Measurements from ENCODE around the gene HEATR5A.
"Not testable (repeated sequence)": the region's sequence is repeated elsewhere in the genome, so short reads cannot be mapped to it uniquely, and the experiment has no call there.

The HEATR5A gene

DNA sequence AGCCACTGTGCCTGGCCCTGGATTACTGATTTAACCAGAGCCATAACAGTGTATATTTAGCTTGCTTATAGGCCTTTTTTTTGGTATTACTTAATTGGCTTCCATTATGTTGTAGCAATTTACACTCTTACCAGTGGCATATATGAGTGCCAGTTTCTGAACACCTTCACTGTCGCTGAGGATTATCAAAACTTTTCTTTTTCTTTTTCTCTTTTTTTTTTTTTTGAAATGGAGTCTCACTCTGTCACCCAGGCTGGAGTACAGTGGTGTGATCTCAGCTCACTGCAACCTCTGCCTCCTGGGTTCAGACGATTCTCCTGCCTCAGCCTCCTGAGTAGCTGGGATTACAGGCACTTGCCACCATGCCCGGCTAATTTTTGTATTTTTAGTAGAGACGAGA is 164.4 kb downstream of the HEATR5A start:
- not testable (repeated sequence) for DNase-seq

DNA sequence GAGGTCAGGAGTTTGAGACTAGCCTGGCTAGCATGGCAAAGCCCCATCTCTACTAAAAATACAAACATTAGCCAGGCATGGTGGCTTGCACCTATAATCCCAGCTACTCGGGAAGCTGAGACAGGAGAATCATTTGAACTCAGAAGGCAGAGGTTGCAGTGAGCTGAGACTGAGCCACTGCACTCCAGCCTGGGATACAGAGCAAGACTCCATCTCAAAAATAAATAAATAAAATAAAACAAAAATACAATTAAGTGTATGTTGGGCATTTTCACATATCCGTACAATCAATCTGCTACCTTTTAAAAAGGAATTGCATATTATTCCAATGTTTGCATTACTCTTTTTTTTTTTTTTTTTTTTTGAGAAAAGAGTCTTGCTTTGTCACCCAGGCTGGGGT is 165.1 kb downstream of the HEATR5A start:
- no peak for DNase-seq

DNA sequence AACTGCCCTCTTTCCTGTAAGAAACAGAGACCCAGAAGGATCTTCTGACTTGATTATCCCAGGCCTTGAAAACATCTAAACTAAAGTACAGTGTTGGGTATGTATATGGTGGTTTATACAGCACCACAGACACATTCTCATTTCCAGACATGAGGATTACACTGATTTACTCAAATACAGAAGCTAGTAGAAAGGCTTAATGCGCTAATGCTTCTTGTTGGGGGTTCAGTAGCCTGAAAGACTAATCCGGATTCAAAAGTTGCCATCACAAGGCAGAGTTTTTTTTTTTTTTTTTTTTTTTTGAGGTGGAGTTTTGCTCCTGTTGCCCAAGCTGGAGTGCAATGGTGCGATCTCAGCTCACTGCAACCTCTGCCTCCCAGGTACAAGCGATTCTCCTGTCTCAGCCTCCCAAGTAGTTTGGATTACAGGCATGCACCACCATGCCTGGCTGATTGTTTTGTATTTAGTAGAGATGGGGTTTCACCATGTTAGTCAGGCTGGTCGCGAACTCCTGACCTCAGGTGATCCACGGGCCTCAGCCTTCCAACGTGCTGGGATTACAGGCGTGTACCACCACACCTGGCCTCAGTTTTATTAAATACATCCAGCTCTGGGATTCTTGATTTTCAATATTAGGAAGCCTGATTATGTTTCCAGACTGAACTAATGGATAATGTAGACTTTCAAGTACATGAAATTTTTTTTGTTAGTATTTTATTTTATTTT is 166.4 kb downstream of the HEATR5A start:
- no peak for DNase-seq

DNA sequence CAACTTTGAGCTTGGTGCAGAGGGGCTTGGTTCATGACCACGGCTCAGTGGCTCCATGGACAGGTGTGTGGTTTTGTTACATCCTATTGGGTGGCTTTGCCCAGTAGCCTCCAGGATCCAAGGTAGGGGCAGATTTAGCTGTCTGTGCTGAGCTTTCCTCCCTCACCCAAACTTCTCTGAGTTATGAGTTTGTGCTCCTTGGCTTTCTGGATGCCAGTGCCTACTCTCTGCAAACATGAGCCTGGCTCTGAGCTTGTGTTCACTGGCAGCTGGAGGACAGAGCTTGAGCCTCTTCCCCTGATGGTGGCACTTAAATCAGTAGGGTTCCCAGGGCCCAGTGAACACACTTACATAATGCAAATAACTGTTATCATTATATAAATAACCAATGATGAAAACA is 167.5 kb downstream of the HEATR5A start:
- no peak for DNase-seq

DNA sequence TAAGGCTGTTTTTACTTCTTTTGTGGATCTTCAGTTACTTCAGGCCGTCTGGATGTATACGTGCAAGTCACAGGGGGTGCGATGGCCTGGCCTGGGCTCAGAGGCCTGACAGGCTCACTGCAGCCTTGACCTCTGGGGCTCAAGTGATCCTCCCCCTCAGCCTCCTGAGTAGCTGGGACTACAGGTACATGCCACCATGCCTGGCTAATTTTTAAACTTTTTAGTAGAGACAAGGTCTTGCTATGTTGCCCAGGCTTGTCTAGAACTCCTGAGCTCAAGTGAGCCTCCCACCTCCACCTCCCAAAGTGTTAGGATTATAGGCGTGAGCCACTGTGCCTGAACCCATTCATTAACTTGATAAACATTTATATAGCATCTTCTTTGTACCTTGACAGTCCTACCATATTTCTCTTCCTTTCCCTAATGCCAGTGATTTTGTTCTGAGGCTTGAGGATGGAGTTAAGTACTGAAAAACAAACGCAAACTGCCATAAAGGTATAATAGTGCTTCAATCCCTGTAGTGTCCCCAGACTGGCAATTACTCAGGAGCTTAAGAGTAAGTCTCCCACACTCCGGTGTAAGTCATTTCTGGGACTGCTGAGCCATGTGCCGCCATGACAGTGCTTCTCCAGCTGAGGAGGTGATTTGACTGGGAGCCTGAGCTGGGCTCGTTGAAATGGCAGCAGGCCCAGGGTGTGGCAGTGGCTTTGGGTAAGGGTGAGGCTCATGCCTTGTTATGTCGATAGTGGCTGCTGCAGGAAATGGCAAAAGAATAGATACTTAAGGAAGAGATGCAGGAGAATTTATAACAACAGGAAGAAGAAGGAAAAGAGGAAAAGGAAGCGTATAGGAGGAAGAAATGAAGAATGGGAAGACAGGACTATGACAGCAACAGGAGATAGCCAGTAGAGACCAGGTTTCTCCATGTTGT is 169.1 kb downstream of the HEATR5A start:
- DNase-seq, result no peak

DNA sequence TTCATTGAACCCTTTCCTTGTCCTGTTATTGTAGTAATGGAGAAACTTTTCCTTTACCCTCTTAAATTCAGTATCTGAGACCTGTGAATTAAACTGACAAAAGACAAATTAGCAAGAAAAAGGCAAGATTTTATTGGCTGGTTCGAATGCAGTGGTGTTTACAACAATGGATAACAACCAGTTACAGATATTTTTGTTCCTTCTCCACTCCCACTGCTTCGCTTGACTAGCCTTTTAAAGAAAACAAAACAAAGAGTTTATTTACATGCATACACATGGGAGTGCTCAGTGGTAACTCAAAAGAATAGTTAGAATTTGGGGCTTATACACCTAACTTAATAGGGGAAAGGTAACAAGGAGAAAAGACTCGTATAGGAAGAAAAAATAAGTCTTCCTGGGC is 175.7 kb downstream of the HEATR5A start:
- DNase-seq, result no peak

DNA sequence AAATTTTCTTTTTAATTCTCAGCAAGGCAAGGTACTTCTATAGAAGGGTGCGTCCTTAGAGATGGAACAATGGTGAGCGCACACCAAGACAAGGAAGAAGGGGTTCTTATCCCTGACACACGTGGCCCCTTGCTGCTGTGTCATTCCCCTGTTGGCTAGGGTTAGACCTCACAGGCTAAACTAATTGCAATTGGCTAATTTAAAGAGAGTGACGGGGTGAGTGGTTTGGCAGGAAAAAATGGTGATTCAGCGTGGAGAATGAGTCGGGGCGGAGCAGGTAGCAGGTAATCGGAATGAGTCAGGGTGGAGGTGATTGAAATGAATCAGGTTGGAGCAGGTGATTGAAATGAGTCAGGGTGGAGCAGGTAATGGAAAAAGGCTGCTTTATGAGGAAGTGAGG is 176.5 kb downstream of the HEATR5A start:
- no peak for DNase-seq

DNA sequence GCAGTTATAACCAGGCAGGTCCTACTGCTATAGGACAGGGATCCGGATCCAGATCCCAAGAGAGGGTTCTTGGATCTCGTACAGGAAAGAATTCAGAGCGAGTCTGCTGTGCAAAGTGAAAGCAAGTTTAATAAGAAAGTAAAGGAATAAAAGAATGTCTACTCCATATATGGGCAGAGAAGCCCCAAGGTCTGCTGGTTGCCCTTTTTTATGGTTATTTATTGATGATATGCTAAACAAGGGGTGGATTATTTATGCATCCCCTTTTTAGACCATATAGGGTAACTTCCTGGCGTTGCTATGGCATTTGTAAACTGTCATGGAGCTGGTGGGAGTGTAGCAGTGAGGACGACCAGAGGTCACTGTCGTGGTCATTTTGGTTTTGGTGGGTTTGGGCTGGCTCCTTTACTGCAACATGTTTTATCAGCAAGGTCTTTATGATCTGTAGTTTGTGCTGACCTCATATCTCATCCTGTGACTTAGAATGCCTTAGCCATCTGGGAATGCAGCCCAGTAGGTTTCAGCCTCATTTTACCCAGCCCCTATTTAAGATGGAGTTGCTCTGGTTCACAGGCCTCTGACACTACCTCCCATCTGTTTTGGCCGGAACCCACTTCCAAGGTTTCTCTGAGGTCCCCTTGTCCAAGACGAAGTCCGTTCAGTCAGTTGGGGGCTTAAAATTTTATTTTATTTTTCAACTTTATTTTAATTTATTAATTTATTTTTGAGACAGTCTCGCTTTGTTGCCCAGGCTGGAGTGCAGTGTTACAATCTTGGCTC is 178.0 kb downstream of the HEATR5A start:
- DNase-seq, result not testable (repeated sequence)
